Globus pallidus (tissue), 1 donor: ENCODE results near the gene SIRPG.

ENCODE experiments used
- DNase-seq: peaks from one replicate; pipeline ENCODE4 v3.0.0-alpha.2; 2015; ENCODE audit warnings: low spot score

SIRPG gene

GRCh38 chr20:1595333-1595732, 62.2 kb downstream of the SIRPG start:
- DNase-seq: no peak

- no peak for DNase-seq
Observed at GRCh38 chr20:1588533-1589460, 68.8 kb downstream of the SIRPG start.

- no peak for DNase-seq
Observed at GRCh38 chr20:1587781-1588532, 69.6 kb downstream of the SIRPG start.

- no peak for DNase-seq
Observed at GRCh38 chr20:1579488-1579887, 78.1 kb downstream of the SIRPG start.
